Keratinocyte (primary cell): ENCODE data around the gene CD200R1. TPM values are rescaled to one million over a fixed set of nuclear protein-coding genes. Genes with fewer than 3 reads are reported as not detected.

ENCODE experiments used
- DNase-seq: peaks from one replicate; pipeline ENCODE4 v3.0.0-alpha.2; 2011; ENCODE audit warnings: low read depth, missing footprints, low spot score
- FAIRE-seq: peaks from 2 replicates; lab custom pipeline; 2011; peaks lifted over from hg19 to GRCh38; lab: Jason Lieb, UNC
- H2AFZ ChIP-seq: 2 replicates; pipeline ENCODE4 v1.6.0; 2012; ENCODE audit warnings: low read length, control low read depth, inconsistent platforms; ENCODE audit not compliant: control insufficient read depth
- H3K27ac ChIP-seq: 2 replicates; pipeline ENCODE4 v1.5.1; 2011; ENCODE audit warnings: low read length; ENCODE audit not compliant: control insufficient read depth, insufficient read depth
- H3K27me3 ChIP-seq: 3 replicates; pipeline ENCODE4 v1.6.0; 2011; ENCODE audit warnings: low read length; ENCODE audit not compliant: control insufficient read depth, insufficient read depth; ENCODE audit errors: extremely low read depth
- H3K36me3 ChIP-seq, 2 experiments: 2 replicates in 1 of 2; 3 replicates in 1 of 2; pipeline ENCODE4 v1.5.1; 2011; ENCODE audit warnings: low read length in 2 of 2, mild to moderate bottlenecking in 1 of 2; ENCODE audit not compliant: control insufficient read depth in 2 of 2, insufficient read depth in 2 of 2; ENCODE audit errors: extremely low read depth in 1 of 2
- H3K4me1 ChIP-seq: 3 replicates; pipeline ENCODE4 v1.5.1; 2011; ENCODE audit warnings: low read length; ENCODE audit not compliant: control insufficient read depth, insufficient read depth; ENCODE audit errors: extremely low read depth
- H3K4me2 ChIP-seq: 3 replicates; pipeline ENCODE4 v1.6.0; 2011; ENCODE audit warnings: low read depth, low read length; ENCODE audit not compliant: control insufficient read depth, insufficient read depth; ENCODE audit errors: extremely low read depth
- H3K4me3 ChIP-seq, 3 experiments: fragments of 200-600 bp in 1 of 3; sonication (generic) in 1 of 3; 2 replicates in 2 of 3; 3 replicates in 1 of 3; pipeline ENCODE4 v1.5.1; 2011 to 2016; ENCODE audit warnings: low read length in 3 of 3, mild to moderate bottlenecking in 3 of 3, control low read depth in 2 of 3, inconsistent platforms in 1 of 3, low read depth in 1 of 3, mixed read lengths in 1 of 3, mixed run types in 1 of 3, moderate library complexity in 1 of 3; ENCODE audit not compliant: control insufficient read depth in 2 of 3, insufficient read depth in 2 of 3; ENCODE audit errors: extremely low read depth in 1 of 3
- H3K79me2 ChIP-seq: 2 replicates; pipeline ENCODE4 v1.6.0; 2012; ENCODE audit warnings: low read length; ENCODE audit not compliant: control insufficient read depth, insufficient read depth
- H3K9ac ChIP-seq: 3 replicates; pipeline ENCODE4 v1.6.0; 2011; ENCODE audit warnings: low read length; ENCODE audit not compliant: control insufficient read depth, insufficient read depth; ENCODE audit errors: extremely low read depth
- H3K9me1 ChIP-seq: 3 replicates; pipeline ENCODE4 v1.6.0; 2011; ENCODE audit warnings: low read length; ENCODE audit not compliant: control insufficient read depth, insufficient read depth; ENCODE audit errors: extremely low read depth
- H3K9me3 ChIP-seq: 2 replicates; pipeline ENCODE4 v1.5.1; 2012; ENCODE audit warnings: low read depth, low read length; ENCODE audit not compliant: control insufficient read depth
- H4K20me1 ChIP-seq: 3 replicates; pipeline ENCODE4 v1.6.0; 2011; ENCODE audit warnings: low read length; ENCODE audit not compliant: control insufficient read depth, insufficient read depth; ENCODE audit errors: extremely low read depth
- EZH2 ChIP-seq: IDR thresholded peaks from one replicate; pipeline ENCODE4 v1.6.1; 2012; ENCODE audit warnings: inconsistent platforms, mild to moderate bottlenecking, low read length, moderate library complexity
- dilution Hi-C: fragments of 300-500 bp; cut with MboI; formaldehyde crosslinking; loops from one replicate; pipeline ENCODE4 v1.7.0; 2020; ENCODE audit warnings: low sequenced_read_pairs; ENCODE audit not compliant: extremely low pct_ligation_motif_present
- polyA plus RNA-seq, 5 experiments: library from polyadenylated mRNA; depleted of rRNA in 3 of 5; stranded (reverse) in 3 of 5; stranded (forward) in 1 of 5; unstranded in 1 of 5; fragments of >200 nt; gene quantifications; 1 replicate in 1 of 5; 2 replicates in 3 of 5; 3 replicates in 1 of 5; pipeline versions ENCODE4 v1.2.1 to v1.2.3, GENCODE V29; 2011 to 2012; ENCODE audit warnings: missing spikeins in 2 of 5, low read depth in 1 of 5, low replicate concordance in 1 of 5
- TF ChIP-seq, protein P1 (sequence below), 3 experiments: IDR thresholded peaks in 1 of 3; conservative IDR thresholded peaks in 1 of 3; optimal IDR thresholded peaks in 1 of 3; 2 replicates in 2 of 3; 3 replicates in 1 of 3; pipeline versions ENCODE3 to v1.5.1; 2011; ENCODE audit warnings: low read length in 3 of 3, mild to moderate bottlenecking in 3 of 3, moderate library complexity in 2 of 3, control low read depth in 1 of 3, inconsistent platforms in 1 of 3; ENCODE audit not compliant: insufficient read depth in 2 of 3; ENCODE audit errors: extremely low read depth in 1 of 3

Gene CD200R1
- polyA plus RNA-seq, 1 donor (not counting 4 experiments of a cell fraction or from before 2014, with no cell fraction given), result 1.6 TPM

DNA sequence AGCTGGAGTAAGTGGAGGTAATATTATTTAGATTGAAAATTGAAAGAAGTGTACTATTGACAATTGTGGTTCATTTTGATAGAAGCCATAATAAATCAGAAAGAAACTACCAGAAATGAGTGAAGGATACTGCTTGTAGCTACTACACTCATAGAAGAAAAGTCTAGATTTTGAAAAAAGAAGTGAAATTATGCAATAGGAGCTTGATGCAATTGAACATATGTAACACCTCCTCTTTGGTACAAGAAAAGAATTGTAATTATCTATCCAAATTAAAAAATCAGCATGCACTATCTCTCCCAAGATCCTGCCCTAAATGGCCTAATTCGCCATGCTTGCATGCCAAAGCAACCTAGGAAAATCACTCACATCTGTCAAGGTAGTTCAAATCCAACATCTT, 77.1 kb downstream of the CD200R1 start:
- no peak for TF ChIP-seq EZH2
- TF ChIP-seq, protein P1, sequence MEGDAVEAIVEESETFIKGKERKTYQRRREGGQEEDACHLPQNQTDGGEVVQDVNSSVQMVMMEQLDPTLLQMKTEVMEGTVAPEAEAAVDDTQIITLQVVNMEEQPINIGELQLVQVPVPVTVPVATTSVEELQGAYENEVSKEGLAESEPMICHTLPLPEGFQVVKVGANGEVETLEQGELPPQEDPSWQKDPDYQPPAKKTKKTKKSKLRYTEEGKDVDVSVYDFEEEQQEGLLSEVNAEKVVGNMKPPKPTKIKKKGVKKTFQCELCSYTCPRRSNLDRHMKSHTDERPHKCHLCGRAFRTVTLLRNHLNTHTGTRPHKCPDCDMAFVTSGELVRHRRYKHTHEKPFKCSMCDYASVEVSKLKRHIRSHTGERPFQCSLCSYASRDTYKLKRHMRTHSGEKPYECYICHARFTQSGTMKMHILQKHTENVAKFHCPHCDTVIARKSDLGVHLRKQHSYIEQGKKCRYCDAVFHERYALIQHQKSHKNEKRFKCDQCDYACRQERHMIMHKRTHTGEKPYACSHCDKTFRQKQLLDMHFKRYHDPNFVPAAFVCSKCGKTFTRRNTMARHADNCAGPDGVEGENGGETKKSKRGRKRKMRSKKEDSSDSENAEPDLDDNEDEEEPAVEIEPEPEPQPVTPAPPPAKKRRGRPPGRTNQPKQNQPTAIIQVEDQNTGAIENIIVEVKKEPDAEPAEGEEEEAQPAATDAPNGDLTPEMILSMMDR (optimal IDR thresholded peaks at IDR 0.05 in 1 of 3, IDR thresholded peaks at IDR 0.05 in 1 of 3, conservative IDR thresholded peaks at IDR 0.05 in 1 of 3; ENCODE audit: extremely low read depth in 1 of 3, insufficient read depth in 2 of 3, low read length in 3 of 3), result no peak
- no peak overlapping the region for H2AFZ ChIP-seq
- no peak for DNase-seq
- H3K4me3 ChIP-seq, result no peak overlapping the region
- no peaks in the 10 kb centered on the region for H3K9me3 ChIP-seq
- H3K27me3 ChIP-seq, result no peaks in the 10 kb centered on the region
- H3K9ac ChIP-seq, result no peak overlapping the region
- no peaks in the 10 kb centered on the region for H4K20me1 ChIP-seq
- H3K4me2 ChIP-seq, result no peak overlapping the region
- dilution Hi-C loops, result no loop called here
- no peak for FAIRE-seq
- no peaks in the 10 kb centered on the region for H3K36me3 ChIP-seq
- H3K9me1 ChIP-seq, result no peaks in the 10 kb centered on the region
- no peak overlapping the region for H3K27ac ChIP-seq
- peaks cover 2% of the 10 kb centered on the region for H3K4me1 ChIP-seq
- H3K79me2 ChIP-seq, result no peaks in the 10 kb centered on the region

DNA sequence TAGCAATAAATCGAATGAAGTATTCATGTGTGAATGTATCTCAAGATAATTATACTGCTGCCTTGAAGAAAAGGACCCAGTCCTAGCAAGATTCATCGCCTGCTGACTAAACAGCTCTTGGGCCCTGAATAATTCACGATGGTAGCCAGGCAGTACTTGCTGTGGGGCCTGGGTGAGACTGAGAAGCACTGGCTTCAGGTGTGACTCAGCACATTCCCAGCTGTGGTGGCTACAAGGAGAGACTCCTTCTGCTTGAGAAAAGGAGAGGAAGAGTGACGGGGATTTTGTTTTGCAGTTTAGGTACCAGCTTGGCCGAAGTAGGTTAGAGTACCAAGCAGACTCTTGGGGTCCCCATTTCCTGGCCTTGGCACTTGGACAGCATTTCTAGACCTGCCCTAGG, 80.6 kb downstream of the CD200R1 start:
- DNase-seq, result no peak
- Histone ChIP-seq H2AFZ (peak overlapping the region; percentile 16), H3K4me1 (peaks cover 2% of the 10 kb centered on the region)

More for the DNA sequence above, 80.6 kb downstream of the CD200R1 start:
- H3K79me2 ChIP-seq, result no peaks in the 10 kb centered on the region
- no peak overlapping the region for H3K4me2 ChIP-seq
- H3K27ac ChIP-seq, result no peak overlapping the region
- no peaks in the 10 kb centered on the region for H3K9me3 ChIP-seq
- peak; percentile 51 for FAIRE-seq
- H3K9ac ChIP-seq, result no peak overlapping the region
- H3K36me3 ChIP-seq, result no peaks in the 10 kb centered on the region
- TF ChIP-seq, protein P1 (optimal IDR thresholded peaks at IDR 0.05 in 1 of 3, IDR thresholded peaks at IDR 0.05 in 1 of 3, conservative IDR thresholded peaks at IDR 0.05 in 1 of 3; ENCODE audit: extremely low read depth in 1 of 3, insufficient read depth in 2 of 3, low read length in 3 of 3), result no peak
- TF ChIP-seq EZH2, result no peak
- H3K4me3 ChIP-seq, result no peak overlapping the region
- no peaks in the 10 kb centered on the region for H3K27me3 ChIP-seq
- H4K20me1 ChIP-seq, result no peaks in the 10 kb centered on the region
- dilution Hi-C loops, result no loop called here
- no peaks in the 10 kb centered on the region for H3K9me1 ChIP-seq
